GM12878 (cell line): Measurements from ENCODE around the gene ADAP1. TPM values are rescaled to one million over a fixed set of nuclear protein-coding genes. Genes with fewer than 3 reads are reported as not detected.

Source experiments
- ATAC-seq: fragments of 200-7000 bp; cut with Tn5 transposase; 3 replicates; pipeline ENCODE4 v1.9.1; 2020; ENCODE audit warnings: mild to moderate bottlenecking, moderate library complexity
- BruUV-seq: library from RNA; stranded (reverse); fragments of 400-500 nt; replicated peaks from 2 replicates; lab custom pipeline; 2021; lab: Mats Ljungman, UMichigan
- CTCF ChIA-PET: fragments of 300-600 bp; sonication (Branson Sonifier 250); formaldehyde crosslinking; extraction: SDS; loops from one replicate; lab custom pipeline; 2021; ENCODE audit warnings: inconsistent platforms; lab: Yijun Ruan, JAX
- POLR2A ChIA-PET: fragments of 350-600 bp; formaldehyde crosslinking; extraction: SDS; loops from one replicate; lab custom pipeline; 2021; ENCODE audit warnings: inconsistent platforms; lab: Charles Lee
- RAD21 ChIA-PET: fragments of 300-600 bp; sonication (Branson Sonifier 250); formaldehyde crosslinking; loops from one replicate; lab custom pipeline; 2023; ENCODE audit warnings: antibody characterized with exemption; ENCODE audit not compliant: unreplicated experiment; lab: Charles Lee
- SMC1A ChIA-PET: fragments of 300-600 bp; sonication (Branson Sonifier 250); formaldehyde crosslinking; loops from one replicate; lab custom pipeline; 2023; ENCODE audit not compliant: unreplicated experiment, uncharacterized antibody; lab: Charles Lee
- DNase-seq: peaks from one replicate; pipeline ENCODE4 v3.0.0-alpha.2; 2011; ENCODE audit warnings: low read depth, low spot score
- FAIRE-seq: peaks from 3 replicates; lab custom pipeline; 2011; peaks lifted over from hg19 to GRCh38; lab: Jason Lieb, UNC
- H2AFZ ChIP-seq: 2 replicates; pipeline ENCODE4 v1.6.0; 2011; ENCODE audit warnings: low read depth, low read length, control low read depth; ENCODE audit not compliant: control insufficient read depth
- H3K27ac ChIP-seq: 2 replicates; pipeline ENCODE4 v1.5.1; 2011; ENCODE audit warnings: control low read depth; ENCODE audit not compliant: control insufficient read depth, insufficient read depth
- H3K27me3 ChIP-seq, 2 experiments: replicated peaks in 1 of 2; 2 replicates each; pipeline versions ENCODE4 v1.6.0 to v1.6.1; 2011; ENCODE audit warnings: low read length in 1 of 2; ENCODE audit not compliant: control insufficient read depth in 2 of 2, insufficient read depth in 2 of 2
- H3K36me3 ChIP-seq, 2 experiments: 2 replicates each; pipeline ENCODE4 v1.5.1; 2011; ENCODE audit warnings: low read length in 1 of 2; ENCODE audit not compliant: control insufficient read depth in 2 of 2, insufficient read depth in 2 of 2
- H3K4me1 ChIP-seq: 2 replicates; pipeline ENCODE4 v1.6.1; 2011; ENCODE audit warnings: mild to moderate bottlenecking, low read length, moderate library complexity, mixed read lengths; ENCODE audit not compliant: control insufficient read depth, insufficient read depth
- H3K4me2 ChIP-seq: 2 replicates; pipeline ENCODE4 v1.6.0; 2011; ENCODE audit warnings: control low read depth; ENCODE audit not compliant: control insufficient read depth, insufficient read depth
- H3K4me3 ChIP-seq: fragments of 200-600 bp; sonication (generic); 2 replicates; pipeline ENCODE4 v1.5.1; 2016
- H3K79me2 ChIP-seq: 2 replicates; pipeline ENCODE4 v1.6.0; 2011; ENCODE audit warnings: low read length; ENCODE audit not compliant: control insufficient read depth, insufficient read depth
- H3K9ac ChIP-seq: 2 replicates; pipeline ENCODE4 v1.8.0; 2011; ENCODE audit warnings: low read length, control low read depth, mixed read lengths; ENCODE audit not compliant: control insufficient read depth, insufficient read depth
- H3K9me3 ChIP-seq: replicated peaks from 3 replicates; pipeline ENCODE4 v1.5.1; 2011; ENCODE audit warnings: mild to moderate bottlenecking, low read length; ENCODE audit not compliant: control insufficient read depth, insufficient read depth
- H4K20me1 ChIP-seq: 2 replicates; pipeline ENCODE4 v1.6.0; 2011; ENCODE audit not compliant: control insufficient read depth, insufficient read depth
- CREM ChIP-seq: IDR thresholded peaks from 2 replicates; pipeline ENCODE4 v1.6.1; 2014; ENCODE audit warnings: antibody characterized with exemption, low read depth
- GATAD2B ChIP-seq: fragments of 450-650 bp; conservative IDR thresholded peaks from 2 replicates; pipeline ENCODE4 v1.6.1; 2017; ENCODE audit warnings: low read depth, mild to moderate bottlenecking, moderate library complexity
- MTA3 ChIP-seq: IDR thresholded peaks from 2 replicates; pipeline ENCODE4 v1.6.1; 2012; ENCODE audit warnings: low read length, inconsistent platforms, borderline replicate concordance
- MYB ChIP-seq: fragments of 150-350 bp; IDR thresholded peaks from 2 replicates; pipeline ENCODE4 v1.6.1; 2014; ENCODE audit warnings: mild to moderate bottlenecking, low read depth, low read length, borderline replicate concordance
- NFIC ChIP-seq: IDR thresholded peaks from 2 replicates; pipeline ENCODE4 v1.6.1; 2012; ENCODE audit warnings: low read depth, mild to moderate bottlenecking, inconsistent platforms, low read length, moderate library complexity
- NR2C2 ChIP-seq: IDR thresholded peaks from 2 replicates; pipeline ENCODE4 v1.6.1; 2011; ENCODE audit warnings: borderline replicate concordance, low read depth; ENCODE audit not compliant: control insufficient read depth, insufficient read length
- POLR2A ChIP-seq: IDR thresholded peaks from 2 replicates; pipeline ENCODE4 v1.6.1; 2011; ENCODE audit warnings: low read depth, mild to moderate bottlenecking, low read length
- RB1 ChIP-seq: fragments of 450-650 bp; formaldehyde crosslinking; IDR thresholded peaks from 2 replicates; pipeline ENCODE4 v1.6.1; 2017; ENCODE audit warnings: mild to moderate bottlenecking, borderline replicate concordance
- STAT1 ChIP-seq: fragments of 450-650 bp; conservative IDR thresholded peaks from 2 replicates; pipeline ENCODE4 v1.6.1; 2014; ENCODE audit warnings: antibody characterized with exemption, mild to moderate bottlenecking
- TCF3 ChIP-seq: IDR thresholded peaks from 2 replicates; pipeline ENCODE4 v1.6.1; 2012; ENCODE audit warnings: low read depth, mild to moderate bottlenecking, low read length, borderline replicate concordance; ENCODE audit not compliant: insufficient read depth
- ZNF217 ChIP-seq: fragments of 450-650 bp; IDR thresholded peaks from 2 replicates; pipeline ENCODE4 v1.6.1; 2017; ENCODE audit warnings: antibody characterized with exemption, mild to moderate bottlenecking
- ZNF384 ChIP-seq: IDR thresholded peaks from 2 replicates; pipeline ENCODE4 v1.6.1; 2012; ENCODE audit warnings: low read depth, mild to moderate bottlenecking, low read length, improper control_type of control experiment, borderline replicate concordance
- ZSCAN29 ChIP-seq: fragments of 450-650 bp; IDR thresholded peaks from 2 replicates; pipeline ENCODE4 v1.6.1; 2017; ENCODE audit warnings: mild to moderate bottlenecking, moderate library complexity
- WGBS: methylation state at CpG from one replicate; pipeline ENCODE4 v1.1.6; 2016; ENCODE audit warnings: low lambda C conversion rate; ENCODE audit not compliant: insufficient replicate concordance, insufficient coverage; ENCODE audit errors: missing lambda C conversion rate; 5-methylcytosine and 5-hydroxymethylcytosine counted together
- in situ Hi-C: fragments of 300-500 bp; cut with MboI; formaldehyde crosslinking; loops from 9 replicates; pipeline ENCODE4 v1.14.3; 2018; ENCODE audit warnings: mixed read lengths
- intact Hi-C: fragments of 100-400 bp; cut with micrococcal nuclease; formaldehyde crosslinking; loops from one replicate; pipeline ENCODE4 v1.14.2; 2022; ENCODE audit not compliant: unreplicated experiment
- polyA plus RNA-seq, 11 experiments: library from polyadenylated mRNA; depleted of rRNA in 4 of 11; unstranded in 6 of 11; stranded (reverse) in 5 of 11; fragments of >200 nt; fragmentation: Nextera tagmentation in 4 of 11; fragmentation: Illumina TruSeq in 1 of 11; extraction: Ambion mirVana in 4 of 11; extraction: Trizol in 1 of 11; gene quantifications; 1 replicate in 1 of 11; 2 replicates in 10 of 11; pipeline versions ENCODE4 v1.2.1 to v1.2.3, GENCODE V29; 2011 to 2016; ENCODE audit warnings: inconsistent platforms in 2 of 11, missing spikeins in 2 of 11, low read depth in 1 of 11
- total RNA-seq, 4 experiments: library from RNA; depleted of rRNA in 3 of 4; stranded (reverse); fragments of >200 nt in 3 of 4; fragmentation: Illumina TruSeq in 1 of 4; extraction: Trizol in 1 of 4; gene quantifications; 2 replicates each; pipeline versions ENCODE4 v1.2.1 to v1.2.3, GENCODE V29; 2013 to 2021
- TF ChIP-seq, protein P1 (sequence below), 3 experiments: IDR thresholded peaks in 2 of 3; conservative IDR thresholded peaks in 1 of 3; 2 replicates each; pipeline ENCODE4 v1.5.1; 2011; ENCODE audit warnings: low read depth in 3 of 3, low read length in 3 of 3, mild to moderate bottlenecking in 3 of 3, control low read depth in 2 of 3, moderate library complexity in 2 of 3, inconsistent platforms in 1 of 3, mixed read lengths in 1 of 3; ENCODE audit not compliant: control insufficient read depth in 2 of 3, insufficient read depth in 1 of 3; ENCODE audit errors: extremely low read depth in 1 of 3
- TF ChIP-seq, protein P2 (sequence below): IDR thresholded peaks from 2 replicates; pipeline ENCODE4 v1.6.1; 2012; ENCODE audit warnings: low read depth, low read length, improper control_type of control experiment
- TF ChIP-seq, protein P3 (sequence below): IDR thresholded peaks from 2 replicates; pipeline ENCODE4 v1.6.1; 2011; ENCODE audit warnings: low read depth, mild to moderate bottlenecking, low read length, moderate library complexity, borderline replicate concordance; ENCODE audit errors: extremely low read depth
- TF ChIP-seq, protein P4 (sequence below): IDR thresholded peaks from 2 replicates; pipeline ENCODE4 v1.6.1; 2011; ENCODE audit warnings: borderline replicate concordance, low read depth, mild to moderate bottlenecking, moderate library complexity, low read length; ENCODE audit not compliant: insufficient read depth, poor library complexity, severe bottlenecking

ADAP1 gene
- total and polyA plus RNA-seq, 10 of the 15 experiments (the other 5 are each of a cell fraction or from before 2014, with no cell fraction given) = 0.22 to 44.2 (median 22.0) TPM; not detected in 1

DNA sequence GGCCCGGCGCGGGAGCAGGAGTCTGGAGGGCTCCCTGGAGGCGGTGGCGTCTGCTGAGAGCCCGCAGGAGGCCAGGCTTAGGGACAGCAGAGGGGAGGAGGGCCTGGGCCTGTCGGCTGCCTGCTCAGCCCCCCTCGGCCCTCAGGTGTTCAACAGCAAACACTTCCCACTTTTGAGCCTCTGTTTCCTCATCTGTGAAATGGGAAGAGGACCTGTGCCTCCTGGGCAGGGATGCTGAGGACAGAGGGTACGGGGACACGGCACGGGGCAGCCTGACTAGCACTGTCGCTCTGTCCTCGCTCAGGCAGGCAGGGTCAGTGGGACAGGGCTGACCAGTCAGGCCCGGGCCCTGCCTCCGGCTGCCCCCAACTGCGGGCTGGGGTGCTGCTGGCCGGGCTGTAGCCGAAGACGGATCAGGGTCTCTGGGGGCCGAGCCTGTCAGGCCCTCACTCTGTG, 29.2 kb upstream of the ADAP1 start:
- Histone ChIP-seq H2AFZ (no peak overlapping the region), H3K9me3 (no peaks in the 10 kb centered on the region; the same call in 2 of the 3 replicates), H3K27ac (no peak overlapping the region), H3K36me3 (no peaks in the 10 kb centered on the region), H3K4me3 (no peak overlapping the region), H3K4me1 (no peaks in the 10 kb centered on the region), H4K20me1 (no peaks in the 10 kb centered on the region), H3K27me3 (no peaks in the 10 kb centered on the region; a peak in 2 of 4 replicates), H3K9ac (no peak overlapping the region), H3K4me2 (no peak overlapping the region), H3K79me2 (no peaks in the 10 kb centered on the region)
- RAD21 ChIA-PET = no interaction called here
- FAIRE-seq = no peak
- BruUV-seq = no TSS peak
- WGBS = 76% methylated on average over 17 of the region's 20 CpGs
- intact Hi-C loops (no loop called here), in situ Hi-C loops (no loop called here)
- CTCF ChIA-PET = interaction anchor here (0.6 kb wide), 1 partner anchor 103 kb away, joined by 4 read pairs; no protein-coding TSS in a partner anchor
- SMC1A ChIA-PET = no interaction called here
- no peak for ATAC-seq
- POLR2A ChIA-PET = no interaction called here
- no peak for DNase-seq
- TF ChIP-seq NFIC (no peak), CREM (no peak), STAT1 (no peak), ZNF217 (no peak), ZNF384 (no peak), ZSCAN29 (no peak), MYB (no peak), MTA3 (no peak), RB1 (no peak), POLR2A (no peak), TCF3 (no peak), NR2C2 (no peak), GATAD2B (no peak)
- TF ChIP-seq, protein P1, sequence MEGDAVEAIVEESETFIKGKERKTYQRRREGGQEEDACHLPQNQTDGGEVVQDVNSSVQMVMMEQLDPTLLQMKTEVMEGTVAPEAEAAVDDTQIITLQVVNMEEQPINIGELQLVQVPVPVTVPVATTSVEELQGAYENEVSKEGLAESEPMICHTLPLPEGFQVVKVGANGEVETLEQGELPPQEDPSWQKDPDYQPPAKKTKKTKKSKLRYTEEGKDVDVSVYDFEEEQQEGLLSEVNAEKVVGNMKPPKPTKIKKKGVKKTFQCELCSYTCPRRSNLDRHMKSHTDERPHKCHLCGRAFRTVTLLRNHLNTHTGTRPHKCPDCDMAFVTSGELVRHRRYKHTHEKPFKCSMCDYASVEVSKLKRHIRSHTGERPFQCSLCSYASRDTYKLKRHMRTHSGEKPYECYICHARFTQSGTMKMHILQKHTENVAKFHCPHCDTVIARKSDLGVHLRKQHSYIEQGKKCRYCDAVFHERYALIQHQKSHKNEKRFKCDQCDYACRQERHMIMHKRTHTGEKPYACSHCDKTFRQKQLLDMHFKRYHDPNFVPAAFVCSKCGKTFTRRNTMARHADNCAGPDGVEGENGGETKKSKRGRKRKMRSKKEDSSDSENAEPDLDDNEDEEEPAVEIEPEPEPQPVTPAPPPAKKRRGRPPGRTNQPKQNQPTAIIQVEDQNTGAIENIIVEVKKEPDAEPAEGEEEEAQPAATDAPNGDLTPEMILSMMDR (IDR thresholded peaks at IDR 0.05 in 2 of 3, conservative IDR thresholded peaks at IDR 0.05 in 1 of 3; ENCODE audit: control insufficient read depth in 2 of 3, extremely low read depth in 1 of 3, insufficient read depth in 1 of 3, low read depth in 3 of 3, low read length in 3 of 3) = no peak
- TF ChIP-seq, protein P2, sequence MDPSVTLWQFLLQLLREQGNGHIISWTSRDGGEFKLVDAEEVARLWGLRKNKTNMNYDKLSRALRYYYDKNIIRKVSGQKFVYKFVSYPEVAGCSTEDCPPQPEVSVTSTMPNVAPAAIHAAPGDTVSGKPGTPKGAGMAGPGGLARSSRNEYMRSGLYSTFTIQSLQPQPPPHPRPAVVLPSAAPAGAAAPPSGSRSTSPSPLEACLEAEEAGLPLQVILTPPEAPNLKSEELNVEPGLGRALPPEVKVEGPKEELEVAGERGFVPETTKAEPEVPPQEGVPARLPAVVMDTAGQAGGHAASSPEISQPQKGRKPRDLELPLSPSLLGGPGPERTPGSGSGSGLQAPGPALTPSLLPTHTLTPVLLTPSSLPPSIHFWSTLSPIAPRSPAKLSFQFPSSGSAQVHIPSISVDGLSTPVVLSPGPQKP = no peak
- TF ChIP-seq, protein P3, sequence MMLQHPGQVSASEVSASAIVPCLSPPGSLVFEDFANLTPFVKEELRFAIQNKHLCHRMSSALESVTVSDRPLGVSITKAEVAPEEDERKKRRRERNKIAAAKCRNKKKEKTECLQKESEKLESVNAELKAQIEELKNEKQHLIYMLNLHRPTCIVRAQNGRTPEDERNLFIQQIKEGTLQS = no peak
- TF ChIP-seq, protein P4, sequence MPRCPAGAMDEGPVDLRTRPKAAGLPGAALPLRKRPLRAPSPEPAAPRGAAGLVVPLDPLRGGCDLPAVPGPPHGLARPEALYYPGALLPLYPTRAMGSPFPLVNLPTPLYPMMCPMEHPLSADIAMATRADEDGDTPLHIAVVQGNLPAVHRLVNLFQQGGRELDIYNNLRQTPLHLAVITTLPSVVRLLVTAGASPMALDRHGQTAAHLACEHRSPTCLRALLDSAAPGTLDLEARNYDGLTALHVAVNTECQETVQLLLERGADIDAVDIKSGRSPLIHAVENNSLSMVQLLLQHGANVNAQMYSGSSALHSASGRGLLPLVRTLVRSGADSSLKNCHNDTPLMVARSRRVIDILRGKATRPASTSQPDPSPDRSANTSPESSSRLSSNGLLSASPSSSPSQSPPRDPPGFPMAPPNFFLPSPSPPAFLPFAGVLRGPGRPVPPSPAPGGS = no peak
